Fibroblast of skin of left biceps (primary cell): ENCODE measurements around the gene GNAZ.
A peak's percentile ranks its signal among the peaks of the same experiment; 100 is the strongest.

Experiments
- DNase-seq, 2 experiments: peaks; one replicate each; pipeline ENCODE4 v3.0.0-alpha.2; 2013; ENCODE audit warnings: low read depth in 2 of 2

Gene GNAZ

DNA sequence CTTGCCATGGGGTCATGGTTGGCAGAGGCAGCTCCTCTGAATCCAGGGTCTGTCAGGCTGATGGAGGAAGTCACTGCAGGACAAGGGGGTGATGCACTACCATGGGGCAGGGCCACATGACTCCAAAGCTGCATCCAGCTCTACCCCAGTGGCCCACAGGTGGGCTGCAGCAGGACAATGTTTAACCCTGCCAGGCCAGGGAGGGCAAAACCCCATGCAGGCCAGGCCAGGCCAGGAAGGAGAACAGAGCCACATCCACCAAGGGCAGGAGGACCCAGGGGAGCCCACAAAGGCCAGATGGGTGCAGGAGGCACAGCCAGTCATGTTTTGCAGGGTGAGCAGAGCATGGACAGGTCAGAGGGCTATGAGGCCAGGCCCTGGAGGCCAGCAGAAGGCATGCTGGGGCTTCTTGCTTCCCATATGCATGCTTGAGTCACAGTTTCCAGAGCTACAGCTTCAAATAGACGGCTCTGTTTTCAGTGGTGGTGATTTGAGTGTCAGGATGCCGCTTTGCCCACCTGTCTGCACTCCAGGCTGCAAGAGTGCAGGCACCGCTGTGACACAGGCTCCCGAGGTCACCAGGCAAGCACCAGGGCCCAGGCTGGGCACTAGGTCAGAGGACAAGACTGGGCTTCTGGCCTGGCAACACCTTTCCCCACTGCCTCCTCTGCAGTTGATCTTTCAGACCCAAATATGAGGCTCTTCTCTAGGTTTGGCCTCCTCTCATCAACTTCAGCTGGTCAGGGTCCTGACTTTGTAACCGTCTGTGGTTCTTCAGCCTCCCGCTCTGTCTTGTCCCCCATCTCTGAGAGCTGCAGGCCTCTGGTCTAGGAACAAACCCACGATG, 48.6 kb downstream of the GNAZ start:
- DNase-seq: no peak

DNA sequence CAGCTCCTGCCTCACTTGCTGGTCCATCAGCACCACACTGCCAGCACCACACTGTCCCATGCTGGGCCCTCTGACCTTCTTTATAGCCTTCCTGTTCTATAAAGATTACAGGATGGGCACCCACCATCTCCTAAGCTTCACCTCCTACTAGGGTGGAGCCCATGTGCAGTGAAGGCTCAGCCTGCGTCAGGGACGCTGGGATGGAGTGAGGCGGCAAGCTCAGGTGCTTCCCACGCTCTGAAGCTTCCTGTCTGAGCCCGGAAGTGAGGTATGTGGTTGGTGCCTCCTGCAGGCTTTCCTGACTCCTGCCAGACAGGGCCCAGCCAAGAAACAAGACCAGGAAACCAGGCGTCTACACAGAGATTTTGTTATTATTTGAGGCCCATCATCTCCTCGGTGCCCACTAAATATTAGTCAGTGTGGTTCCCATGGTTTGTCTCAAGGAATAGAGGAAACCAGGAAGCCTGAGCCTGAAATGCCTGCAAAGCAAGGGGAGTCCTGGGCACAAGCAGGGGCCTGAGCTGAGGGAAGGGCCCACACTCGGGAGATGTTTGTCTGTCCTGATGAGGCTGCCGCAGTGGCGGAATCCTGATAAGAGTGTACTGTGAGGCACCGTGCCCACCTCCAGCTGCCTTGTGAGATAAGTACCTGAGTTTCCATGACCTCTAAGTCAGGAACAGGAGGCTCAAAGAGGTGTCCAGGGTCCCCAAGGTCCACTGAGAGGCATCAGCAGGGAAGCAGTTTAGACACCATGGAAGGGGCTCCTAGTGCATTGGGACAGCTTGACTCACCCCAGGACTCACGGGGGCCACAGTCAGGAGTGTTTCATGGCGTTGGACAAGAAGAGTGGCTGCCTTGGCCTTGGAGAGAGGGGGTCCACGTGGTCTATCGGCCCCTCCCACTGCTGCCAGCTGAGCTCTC, 49.4 kb downstream of the GNAZ start:
- DNase-seq: no peak

DNA sequence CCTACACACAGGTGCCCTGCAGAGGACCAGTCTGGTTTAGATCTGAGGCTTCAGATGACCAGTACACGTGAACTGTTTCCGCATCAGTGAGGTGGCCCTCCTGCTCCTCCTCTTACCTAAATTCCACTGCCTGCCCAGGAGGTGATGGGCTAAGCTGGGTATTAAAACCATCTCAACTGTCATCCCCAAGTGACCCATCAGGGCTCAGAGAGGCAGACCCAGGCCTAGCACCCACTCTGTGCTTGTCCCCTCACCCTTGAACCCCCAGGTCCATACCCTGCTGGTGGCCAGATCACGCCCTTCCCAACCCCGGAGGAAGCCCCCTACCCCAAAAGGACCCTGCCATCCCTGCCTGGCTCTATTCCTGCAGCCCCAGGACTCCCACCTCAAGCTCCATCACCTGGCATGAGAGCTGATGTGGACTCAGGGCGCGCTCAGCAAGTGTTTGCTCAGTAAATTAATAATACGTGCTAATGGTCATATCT, 50.1 kb downstream of the GNAZ start:
- no peak for DNase-seq

DNA sequence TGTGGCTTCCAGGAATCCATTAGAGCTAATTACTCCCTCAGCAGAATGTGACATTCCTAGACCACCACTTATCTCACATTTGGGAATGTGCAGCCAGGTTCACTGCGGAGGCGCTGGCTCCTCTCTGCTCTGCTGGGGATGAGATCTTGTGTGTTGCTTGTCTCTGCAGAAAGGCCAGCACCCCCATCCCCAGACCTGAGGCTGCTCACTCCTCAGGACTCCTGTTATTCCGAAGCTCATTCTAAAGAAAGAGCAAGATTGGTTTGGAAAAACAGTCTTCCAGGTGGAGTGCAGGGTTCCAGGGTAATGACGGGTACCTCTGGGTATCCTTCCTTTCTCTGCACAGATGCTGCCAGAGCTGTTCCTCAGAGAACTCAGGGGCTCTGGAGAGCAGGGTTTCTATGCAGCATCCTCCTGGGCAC, 50.7 kb downstream of the GNAZ start:
- DNase-seq: no peak

DNA sequence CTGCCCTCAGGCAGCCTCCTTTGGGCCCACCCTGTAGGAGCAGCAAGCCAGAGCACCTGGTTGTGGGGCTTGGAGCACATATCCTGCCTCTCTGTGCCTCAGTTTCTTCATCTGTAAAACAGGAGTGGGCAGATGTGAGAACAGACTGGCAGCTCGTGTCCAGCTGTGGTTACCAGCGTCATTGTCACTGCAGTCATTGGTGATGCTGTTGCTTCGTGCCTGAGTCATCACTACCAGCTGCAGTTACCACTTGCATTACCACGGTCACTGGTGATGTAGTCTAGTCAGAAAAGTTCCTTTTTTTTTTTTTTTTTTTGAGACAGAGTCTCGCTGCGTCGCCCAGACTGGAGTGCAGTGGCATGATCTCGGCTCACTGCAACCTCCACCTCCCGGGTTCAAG, 51.1 kb downstream of the GNAZ start:
- no peak for DNase-seq

DNA sequence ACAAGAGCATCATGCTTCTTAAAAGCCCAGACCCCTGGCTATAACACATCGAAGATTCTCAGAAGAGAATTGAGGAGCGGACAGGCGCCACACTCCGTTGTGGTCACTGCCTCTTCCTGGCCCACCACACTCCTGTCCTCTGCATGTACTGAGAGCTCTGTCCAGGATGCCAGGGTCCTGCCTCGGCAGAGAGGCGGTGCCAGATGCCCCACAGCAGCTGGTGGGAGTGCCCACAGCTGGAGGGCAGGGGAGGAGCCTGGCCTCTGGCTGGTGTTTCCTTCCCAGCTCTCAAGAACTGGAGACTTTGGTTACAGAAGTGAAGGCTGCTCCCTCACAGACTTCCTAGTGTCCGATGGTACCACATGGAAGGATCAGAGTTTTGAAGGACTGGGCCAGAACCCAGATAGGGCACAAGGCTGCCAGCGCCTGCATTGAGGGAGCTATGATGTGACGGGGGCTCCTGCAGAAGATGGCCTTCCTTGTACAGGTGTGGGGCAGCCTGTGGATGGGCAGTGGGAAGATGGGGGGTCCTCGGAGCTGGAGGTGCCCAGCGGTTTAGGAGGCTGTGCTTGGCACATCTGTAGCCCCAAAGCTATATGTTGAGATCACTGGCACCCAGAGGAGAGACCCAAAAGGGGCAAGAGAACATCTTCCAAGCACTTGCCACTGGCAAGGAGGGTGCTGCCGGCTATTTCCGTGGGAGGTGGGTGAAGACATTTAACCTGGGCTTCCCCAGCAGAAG, 52.1 kb downstream of the GNAZ start:
- no peak for DNase-seq

DNA sequence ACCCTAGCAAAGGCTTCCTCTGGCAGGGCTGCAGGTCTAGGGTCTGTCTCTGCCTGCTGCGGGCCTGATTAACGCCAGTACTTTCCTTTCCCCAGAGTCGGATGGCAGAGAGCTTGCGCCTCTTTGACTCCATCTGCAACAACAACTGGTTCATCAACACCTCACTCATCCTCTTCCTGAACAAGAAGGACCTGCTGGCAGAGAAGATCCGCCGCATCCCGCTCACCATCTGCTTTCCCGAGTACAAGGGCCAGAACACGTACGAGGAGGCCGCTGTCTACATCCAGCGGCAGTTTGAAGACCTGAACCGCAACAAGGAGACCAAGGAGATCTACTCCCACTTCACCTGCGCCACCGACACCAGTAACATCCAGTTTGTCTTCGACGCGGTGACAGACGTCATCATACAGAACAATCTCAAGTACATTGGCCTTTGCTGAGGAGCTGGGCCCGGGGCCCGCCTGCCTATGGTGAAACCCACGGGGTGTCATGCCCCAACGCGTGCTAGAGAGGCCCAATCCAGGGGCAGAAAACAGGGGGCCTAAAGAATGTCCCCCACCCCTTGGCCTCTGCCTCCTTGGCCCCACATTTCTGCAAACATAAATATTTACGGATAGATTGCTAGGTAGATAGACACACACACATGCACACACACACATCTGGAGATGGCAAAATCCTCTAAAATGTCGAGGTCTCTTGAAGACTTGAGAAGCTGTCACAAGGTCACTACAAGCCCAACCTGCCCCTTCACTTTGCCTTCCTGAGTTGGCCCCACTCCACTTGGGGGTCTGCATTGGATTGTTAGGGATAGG, 52.9 kb downstream of the GNAZ start:
- DNase-seq: no peak

DNA sequence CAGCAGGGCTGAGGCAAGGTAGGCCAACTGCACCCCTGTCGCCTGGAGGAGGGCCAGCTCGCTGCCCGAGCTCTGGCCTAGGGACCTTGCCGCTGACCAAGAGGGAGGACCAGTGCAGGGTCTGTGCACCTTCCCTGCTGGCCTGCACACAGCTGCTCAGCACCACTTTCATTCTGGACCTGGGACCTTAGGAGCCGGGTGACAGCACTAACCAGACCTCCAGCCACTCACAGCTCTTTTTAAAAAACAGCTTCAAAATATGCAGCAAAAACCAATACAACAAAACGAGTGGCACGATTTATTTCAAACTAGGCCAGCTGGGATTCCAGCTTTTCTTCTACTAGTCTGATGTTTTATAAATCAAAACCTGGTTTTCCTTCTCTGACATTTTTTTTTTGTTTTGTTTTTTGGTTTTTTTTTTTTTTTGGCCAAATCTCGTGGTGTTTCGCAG, 53.5 kb downstream of the GNAZ start:
- DNase-seq: no peak

DNA sequence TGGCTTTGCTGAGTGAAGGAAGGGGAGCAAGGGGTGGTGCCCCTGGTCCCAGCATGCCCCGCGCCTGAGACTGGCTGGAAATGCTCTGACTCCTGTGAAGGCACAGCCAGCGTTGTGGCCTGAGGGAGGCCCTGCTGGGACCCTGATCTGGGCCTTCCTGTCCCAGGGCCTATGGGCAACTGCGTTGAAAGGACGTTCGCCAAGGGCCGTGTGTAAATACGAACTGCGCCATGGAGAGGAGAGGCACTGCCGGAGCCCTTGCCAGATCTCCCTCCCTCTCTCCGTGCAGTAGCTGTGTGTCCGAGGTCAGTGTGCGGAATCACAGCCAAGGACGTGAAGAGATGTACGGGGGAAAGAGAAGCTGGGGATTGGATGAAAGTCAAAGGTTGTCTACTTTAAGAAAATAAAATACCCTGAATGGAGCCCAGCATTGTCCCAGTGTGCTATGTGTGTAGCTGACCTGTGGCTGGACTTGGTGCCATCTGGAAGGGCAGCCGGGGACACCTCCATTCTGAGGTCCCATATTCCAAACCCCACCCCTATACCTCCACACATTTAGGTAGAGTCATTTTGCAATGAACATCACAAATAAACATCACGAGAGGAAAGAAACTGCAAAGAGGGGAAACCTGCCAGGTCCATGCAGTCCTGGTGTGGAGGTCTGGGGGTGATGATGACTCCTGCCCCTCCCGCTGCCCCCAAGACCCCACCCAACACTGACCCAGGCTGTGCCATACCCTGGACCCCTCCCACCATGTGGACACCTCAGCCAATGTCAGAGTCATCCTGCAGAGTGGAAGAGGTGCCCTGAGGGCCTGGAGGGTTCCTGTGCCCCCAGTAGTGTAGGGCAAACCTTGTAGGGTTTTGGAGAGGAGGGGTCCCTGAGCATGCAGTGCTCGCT, 54.5 kb downstream of the GNAZ start:
- DNase-seq: no peak

DNA sequence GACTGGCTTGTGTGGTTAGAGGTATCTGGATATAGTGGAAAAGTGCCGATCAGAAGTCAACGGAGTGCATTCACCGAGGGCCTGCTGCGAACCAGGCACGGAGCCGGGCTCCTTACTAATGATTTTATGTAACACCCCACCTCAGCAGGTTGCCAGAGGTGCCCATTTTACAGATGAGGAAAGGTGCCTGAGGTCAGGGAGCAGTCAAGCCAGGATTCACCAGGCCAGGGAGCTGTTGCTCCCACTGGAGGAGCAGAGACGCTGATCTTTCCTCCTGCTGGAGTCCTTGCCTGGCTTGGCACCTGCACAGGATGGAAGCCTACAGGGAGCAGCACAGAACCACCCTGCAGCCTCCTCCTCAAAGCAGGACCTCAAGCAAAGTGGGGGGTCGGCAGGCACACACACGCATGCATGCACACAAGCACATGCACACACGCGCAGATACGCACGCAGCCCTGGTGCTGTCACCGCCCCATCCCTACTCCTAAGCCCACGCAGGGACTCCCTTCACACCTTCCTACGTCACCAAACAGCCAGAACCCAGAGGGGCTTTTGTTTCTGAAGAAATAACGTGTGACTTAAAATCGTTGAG, 55.3 kb downstream of the GNAZ start:
- no peak for DNase-seq

DNA sequence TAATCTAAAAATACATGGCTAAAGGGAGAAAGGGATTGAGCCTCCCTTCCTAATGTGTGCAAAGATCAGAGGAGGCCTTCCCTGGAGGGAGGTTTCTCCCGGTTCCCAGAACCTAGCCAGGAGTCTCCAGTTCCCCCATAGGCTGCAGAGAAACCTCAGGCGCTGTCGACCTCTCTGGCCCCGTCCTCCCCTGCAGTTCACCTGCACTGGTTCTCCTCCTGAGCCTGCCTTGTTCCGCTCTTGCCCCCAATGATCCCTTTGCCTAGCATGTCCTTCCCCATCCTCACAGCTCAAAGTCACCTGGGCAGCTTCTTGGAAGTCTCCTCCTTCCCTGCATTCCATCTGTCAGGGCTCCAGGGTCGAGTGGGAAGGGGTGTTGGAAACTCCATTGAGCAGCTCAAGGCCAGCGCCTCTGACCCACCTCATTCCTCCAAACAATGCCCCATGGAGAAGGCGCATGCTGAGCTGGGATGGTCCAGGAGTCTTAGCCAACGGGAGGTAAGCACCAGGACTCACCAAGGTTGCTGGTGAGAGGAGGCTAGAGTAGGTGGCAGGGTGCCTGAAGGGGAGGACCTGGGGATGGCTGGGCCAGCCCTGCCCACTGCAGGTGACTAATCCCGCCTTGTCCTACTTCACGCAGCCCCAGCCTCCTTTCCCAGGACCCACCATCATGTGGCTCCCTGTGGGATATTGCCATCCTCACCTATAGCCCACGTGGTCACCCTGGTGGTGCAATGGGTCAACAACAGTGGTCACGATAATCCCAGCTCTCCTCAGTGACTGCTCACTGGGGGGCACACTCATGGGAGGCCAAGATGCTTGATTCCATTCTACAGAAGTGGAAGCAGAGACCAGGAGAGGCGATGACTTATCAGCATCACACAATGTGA, 56.1 kb downstream of the GNAZ start:
- DNase-seq: no peak

DNA sequence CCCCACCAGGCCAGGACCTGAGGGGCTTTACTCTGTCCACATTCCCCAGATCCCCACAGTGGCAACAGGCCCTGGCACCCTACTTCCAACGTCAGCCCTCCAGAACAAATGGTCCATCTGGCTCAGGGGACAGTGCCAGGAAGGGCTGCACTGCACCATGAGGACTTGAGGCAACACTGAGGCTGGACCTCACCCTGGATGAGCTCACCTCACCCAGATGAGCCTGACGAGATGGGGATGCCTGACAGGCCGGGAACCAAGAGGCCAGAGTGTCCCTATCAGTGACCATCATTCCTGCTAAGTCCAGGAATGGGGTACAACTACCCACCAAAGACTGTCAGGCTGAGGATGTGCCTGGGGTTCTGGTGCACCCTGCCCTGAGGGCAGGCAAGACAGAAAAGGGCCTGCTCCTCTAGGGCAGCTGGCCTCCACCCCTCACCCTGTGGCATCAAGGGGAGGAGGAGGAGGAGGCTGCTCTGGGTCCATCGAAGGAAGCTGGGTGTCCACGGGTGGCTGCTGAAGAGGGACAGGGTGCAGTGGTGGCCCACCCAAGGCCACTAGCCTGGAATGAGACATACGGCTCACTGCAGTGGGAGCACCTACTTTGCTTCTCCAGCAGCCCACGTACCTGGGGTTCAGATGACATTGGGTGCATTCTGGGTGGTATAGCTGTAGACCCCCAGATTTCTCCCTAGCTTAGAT, 56.9 kb downstream of the GNAZ start:
- DNase-seq: no peak

DNA sequence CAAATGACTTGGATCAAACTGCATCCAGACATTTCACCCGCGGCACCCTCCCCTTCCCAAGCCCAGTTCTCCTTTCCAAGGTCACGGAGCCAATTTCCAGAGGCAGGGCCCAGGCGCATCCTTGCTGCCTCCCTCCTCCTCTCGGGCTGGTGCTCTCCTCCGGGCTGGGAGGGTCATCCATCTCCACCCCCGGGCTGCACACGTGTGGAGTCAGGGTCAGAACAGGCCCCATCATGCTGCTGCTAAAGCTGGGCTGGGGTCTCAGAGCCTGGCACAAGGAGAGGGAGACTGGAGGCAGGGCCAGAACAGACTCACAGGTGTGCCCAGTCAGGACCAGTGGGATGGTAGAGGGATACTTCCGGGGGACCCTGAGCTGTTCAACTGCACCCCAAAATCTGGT, 57.5 kb downstream of the GNAZ start:
- no peak for DNase-seq

DNA sequence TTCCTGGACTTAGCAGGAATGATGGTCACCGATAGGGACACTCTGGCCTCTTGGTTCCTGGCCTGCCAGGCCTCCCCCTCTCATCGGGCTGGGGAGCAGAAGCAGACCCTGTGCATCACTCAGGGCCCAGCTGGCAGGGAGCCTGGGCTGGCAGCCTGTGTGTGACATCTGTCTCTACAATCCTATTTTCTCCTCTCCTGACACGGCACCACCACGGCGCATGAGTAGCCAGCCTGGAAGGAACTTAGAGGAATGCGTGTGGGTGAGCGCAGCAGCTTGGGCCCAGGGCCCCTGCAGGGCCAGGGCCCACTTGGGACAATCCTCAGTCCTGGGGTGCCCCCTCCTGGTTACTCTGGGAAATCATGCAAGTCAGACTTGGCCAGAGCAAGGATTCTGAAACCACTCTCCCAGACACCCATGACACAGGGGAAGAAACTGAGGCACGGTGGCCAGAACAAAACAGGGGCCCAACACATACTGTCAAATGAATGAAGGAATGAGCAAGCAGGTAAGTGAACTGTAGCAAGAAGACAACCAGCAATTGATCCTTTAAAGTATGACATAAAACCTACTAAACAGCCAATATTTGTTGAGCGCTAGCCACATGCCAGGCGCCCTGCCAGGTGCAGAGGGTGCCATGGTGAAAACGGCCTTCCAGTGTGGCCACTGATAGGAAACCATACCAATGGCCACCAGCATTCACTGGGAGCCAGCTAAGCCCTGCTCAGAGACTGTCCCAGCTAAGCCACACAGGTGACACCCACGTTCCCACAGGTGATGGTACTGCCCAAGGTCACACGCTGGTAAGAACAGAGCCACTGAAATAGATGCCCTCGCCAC, 58.2 kb downstream of the GNAZ start:
- DNase-seq: peak; percentile 32 to 37

DNA sequence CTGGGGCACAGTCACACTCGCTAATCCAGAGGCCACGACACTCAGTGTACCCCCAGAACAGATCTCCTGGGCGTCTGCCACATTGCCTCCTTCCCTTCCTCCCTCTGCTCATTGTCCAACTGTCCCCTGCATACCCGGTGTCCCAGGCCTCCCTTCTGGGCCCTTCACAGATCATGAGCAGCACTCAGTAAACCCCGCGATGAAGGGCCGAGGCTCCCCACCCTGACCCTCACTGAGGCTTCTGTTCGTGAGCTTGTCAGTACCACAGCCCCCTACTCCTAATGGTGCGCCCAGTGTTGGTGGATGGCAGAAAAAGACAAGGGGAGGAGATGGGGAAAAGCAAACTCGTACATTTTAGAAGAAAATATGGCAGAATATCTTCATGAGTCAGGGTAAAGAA, 58.8 kb downstream of the GNAZ start:
- no peak for DNase-seq

DNA sequence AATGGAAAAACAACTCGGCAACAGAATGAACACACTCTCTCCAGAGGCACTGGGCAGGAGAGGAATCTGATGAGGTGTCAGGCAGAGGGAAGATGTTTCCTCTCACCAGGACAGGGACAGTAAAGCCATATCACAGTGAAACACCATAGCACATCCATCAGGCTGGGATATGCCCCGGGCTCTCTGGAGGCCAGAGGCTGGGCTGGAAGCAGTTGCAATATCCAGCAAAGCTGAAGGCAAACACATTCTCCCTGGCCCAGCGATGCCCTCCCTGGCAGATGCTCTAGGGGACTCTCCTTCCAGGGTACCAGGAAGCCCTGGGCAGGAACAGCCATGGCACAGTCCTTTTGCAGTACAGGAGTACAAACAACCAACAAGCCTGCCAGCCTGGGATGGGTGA, 60.4 kb downstream of the GNAZ start:
- DNase-seq: no peak

DNA sequence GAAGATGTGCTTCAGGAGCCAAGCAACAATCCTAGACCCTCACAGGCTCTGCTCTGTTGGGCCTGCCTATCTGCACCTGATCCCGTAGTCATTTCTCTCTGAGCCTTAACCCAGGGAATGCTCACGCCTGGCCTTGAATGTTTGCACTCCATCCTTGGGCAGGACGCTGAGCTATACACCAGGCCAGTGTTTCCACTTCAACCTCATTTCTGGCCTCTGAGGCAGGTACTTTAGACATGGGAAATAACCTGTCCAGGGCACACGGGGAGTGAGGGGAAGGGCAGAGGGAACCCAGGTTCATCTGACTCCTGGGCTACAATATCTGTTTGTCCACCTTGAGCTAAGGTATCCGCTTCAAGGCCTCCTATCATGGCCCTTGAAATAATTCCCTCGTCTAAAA, 61.6 kb downstream of the GNAZ start:
- DNase-seq: no peak
